Measurements from ENCODE around the gene GALNT11.

GALNT11 gene

GRCh38 chr7:152122540-152122939, 97.1 kb downstream of the GALNT11 start:
- DNase-seq, result no peak

- DNase-seq, result no peak
Measured at GRCh38 chr7:152126741-152127140, 101.3 kb downstream of the GALNT11 start.

- DNase-seq, result no peak
Measured at GRCh38 chr7:152127229-152127628, 101.8 kb downstream of the GALNT11 start.

GRCh38 chr7:152128252-152128651, 102.8 kb downstream of the GALNT11 start:
- DNase-seq, result no peak

- no peak for DNase-seq
Measured at GRCh38 chr7:152128741-152129461, 103.4 kb downstream of the GALNT11 start.

GRCh38 chr7:152129682-152130081, 104.2 kb downstream of the GALNT11 start:
- DNase-seq, result no peak

- DNase-seq, result no peak
Measured at GRCh38 chr7:152130658-152131590, 105.5 kb downstream of the GALNT11 start.

GRCh38 chr7:152131981-152132494, 106.6 kb downstream of the GALNT11 start:
- no peak for DNase-seq

- no peak for DNase-seq
Measured at GRCh38 chr7:152132812-152133211, 107.3 kb downstream of the GALNT11 start.

- DNase-seq, result no peak
Measured at GRCh38 chr7:152133804-152134203, 108.3 kb downstream of the GALNT11 start.

- no peak for DNase-seq
Measured at GRCh38 chr7:152136686-152137085, 111.2 kb downstream of the GALNT11 start.

GRCh38 chr7:152137476-152138025, 112.1 kb downstream of the GALNT11 start:
- DNase-seq, result no peak

GRCh38 chr7:152140067-152140466, 114.6 kb downstream of the GALNT11 start:
- no peak for DNase-seq

- no peak for DNase-seq
Measured at GRCh38 chr7:152140560-152140959, 115.1 kb downstream of the GALNT11 start.

GRCh38 chr7:152142976-152143595, 117.6 kb downstream of the GALNT11 start:
- DNase-seq, result no peak

- no peak for DNase-seq
Measured at GRCh38 chr7:152144557-152145245, 119.2 kb downstream of the GALNT11 start.

GRCh38 chr7:152145853-152146466, 120.5 kb downstream of the GALNT11 start:
- peak; percentile 12 for DNase-seq

- DNase-seq, result no peak
Measured at GRCh38 chr7:152148706-152149105, 123.2 kb downstream of the GALNT11 start.

GRCh38 chr7:152149363-152149762, 123.9 kb downstream of the GALNT11 start:
- DNase-seq, result no peak

GRCh38 chr7:152152267-152152666, 126.8 kb downstream of the GALNT11 start:
- no peak for DNase-seq

GRCh38 chr7:152158801-152159587, 133.5 kb downstream of the GALNT11 start:
- DNase-seq, result no peak

Data from DMS153 (cell line).